Adipocyte (in vitro differentiated cells): ENCODE results near the gene RNF103.

Experiments used
- DNase-seq: peaks from one replicate; pipeline ENCODE4 v3.0.0-alpha.2; 2015; ENCODE audit warnings: low read depth
- H3K27me3 ChIP-seq: replicated peaks from 2 replicates; pipeline ENCODE4 v1.7.0; 2013; ENCODE audit warnings: mild to moderate bottlenecking, low read length, moderate library complexity; ENCODE audit not compliant: control insufficient read depth, insufficient read depth
- H3K36me3 ChIP-seq: 2 replicates; pipeline ENCODE4 v1.7.0; 2013; ENCODE audit warnings: low read length, mild to moderate bottlenecking, moderate library complexity; ENCODE audit not compliant: control insufficient read depth, insufficient read depth, severe bottlenecking
- H3K4me1 ChIP-seq: 2 replicates; pipeline ENCODE4 v1.7.0; 2013; ENCODE audit warnings: mild to moderate bottlenecking, low read length, moderate library complexity; ENCODE audit not compliant: control insufficient read depth, insufficient read depth
- H3K4me3 ChIP-seq: 2 replicates; pipeline ENCODE4 v1.7.0; 2013; ENCODE audit warnings: mild to moderate bottlenecking, low read length, moderate library complexity
- H3K9ac ChIP-seq: 2 replicates; pipeline ENCODE4 v1.7.0; 2013; ENCODE audit warnings: mild to moderate bottlenecking, low read length, moderate library complexity
- H3K9me3 ChIP-seq: 2 replicates; pipeline ENCODE4 v1.7.0; 2013; ENCODE audit warnings: mild to moderate bottlenecking, low read length, moderate library complexity; ENCODE audit not compliant: control insufficient read depth

The RNF103 gene

DNA sequence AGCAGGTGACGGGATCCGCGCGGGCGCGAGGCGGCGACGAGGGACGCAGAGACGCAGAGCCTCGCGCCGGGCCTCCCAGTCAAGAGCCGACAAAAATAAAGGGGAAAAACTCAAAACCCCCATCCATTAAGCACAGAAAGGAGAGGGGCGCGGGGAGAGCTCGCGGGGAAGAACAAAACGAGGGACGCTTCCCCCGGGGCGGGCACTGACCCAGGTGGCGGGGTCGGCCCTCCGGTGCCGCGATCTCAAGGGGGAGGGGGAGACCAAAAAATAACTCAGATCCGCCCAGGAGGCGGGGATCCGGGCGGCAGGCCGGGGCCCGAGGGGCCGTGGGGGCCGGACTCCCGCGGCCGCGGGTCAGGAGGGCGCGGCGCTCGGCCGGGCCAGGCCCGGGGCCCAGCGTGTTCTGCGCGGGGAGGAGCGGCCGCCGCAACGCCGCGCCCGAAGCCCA is 597 bp downstream of the RNF103 start:
- H3K36me3 ChIP-seq: peaks cover 20% of the 10 kb centered on the region
- peak overlapping the region; percentile 96 for H3K4me3 ChIP-seq
- H3K4me1 ChIP-seq: peaks cover 19% of the 10 kb centered on the region
- H3K9me3 ChIP-seq: no peaks in the 10 kb centered on the region
- DNase-seq: peak; percentile 76
- no peaks in the 10 kb centered on the region for H3K27me3 ChIP-seq
- peak overlapping the region; percentile 95 for H3K9ac ChIP-seq

DNA sequence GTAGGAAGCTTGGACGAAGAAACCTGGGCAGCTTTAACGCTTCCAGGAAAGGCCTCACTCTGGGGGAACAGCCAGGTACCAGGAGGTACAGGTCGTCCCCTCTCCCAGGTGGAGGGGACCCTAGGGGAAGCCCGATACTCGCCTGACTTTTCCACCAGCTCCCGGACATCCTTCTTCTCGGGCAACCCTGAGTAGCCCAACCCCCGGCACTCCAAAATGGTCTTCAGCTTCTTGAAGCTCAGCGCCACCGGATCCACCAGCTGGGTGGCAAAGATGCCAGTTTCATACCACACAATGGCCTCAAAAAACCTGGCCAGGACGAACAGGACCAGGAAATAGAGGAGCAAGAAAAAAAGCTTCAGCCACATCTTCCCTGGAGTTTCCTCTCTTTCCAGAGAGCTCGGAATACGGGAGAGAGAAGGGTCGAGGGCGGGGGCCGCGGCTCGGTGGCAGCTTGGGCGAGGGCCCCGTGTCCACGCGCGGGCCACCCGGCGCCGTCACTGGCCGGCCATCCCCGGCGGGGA is 1.1 kb downstream of the RNF103 start:
- Histone ChIP-seq H3K9ac (peak overlapping the region; percentile 95), H3K36me3 (peaks cover 25% of the 10 kb centered on the region), H3K27me3 (no peaks in the 10 kb centered on the region), H3K4me3 (peak overlapping the region; percentile 96), H3K4me1 (peaks cover 19% of the 10 kb centered on the region), H3K9me3 (no peaks in the 10 kb centered on the region)
- DNase-seq: peak; percentile 61

DNA sequence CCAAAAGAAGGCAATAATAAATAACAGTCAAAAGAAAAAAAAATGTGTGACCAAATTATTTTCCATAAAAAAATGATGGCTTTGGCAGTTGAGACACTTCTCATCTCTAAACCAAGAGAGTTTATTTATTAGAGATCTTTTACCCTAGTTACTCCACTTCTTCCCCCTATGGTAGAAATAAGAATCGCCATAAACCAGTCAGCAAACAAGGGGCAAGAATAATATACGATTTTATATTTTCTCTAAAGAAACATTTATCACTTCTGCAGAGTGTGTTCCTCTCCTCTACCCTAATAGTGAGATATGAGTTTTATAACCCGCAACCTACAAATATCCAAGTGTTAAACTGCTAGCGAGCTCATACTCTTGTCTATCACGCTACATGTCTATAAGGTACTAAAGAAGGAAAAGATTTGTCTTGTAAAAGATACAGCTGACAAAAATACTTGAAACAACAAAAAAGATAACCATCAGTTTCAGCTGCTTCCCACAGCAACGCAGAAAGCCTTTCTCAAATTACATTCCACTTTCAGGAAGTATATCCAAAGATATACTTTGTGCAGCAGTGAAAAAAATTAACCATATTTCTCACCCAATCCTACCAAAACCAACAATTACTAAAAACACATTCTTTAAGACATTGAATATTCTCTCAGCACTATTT is 2.3 kb downstream of the RNF103 start:
- H3K36me3 ChIP-seq: peaks cover 35% of the 10 kb centered on the region
- peak; percentile 70 for DNase-seq
- H3K9me3 ChIP-seq: no peaks in the 10 kb centered on the region
- H3K27me3 ChIP-seq: no peaks in the 10 kb centered on the region
- H3K9ac ChIP-seq: peak overlapping the region; percentile 95
- peak overlapping the region; percentile 96 for H3K4me3 ChIP-seq
- H3K4me1 ChIP-seq: peaks cover 19% of the 10 kb centered on the region

DNA sequence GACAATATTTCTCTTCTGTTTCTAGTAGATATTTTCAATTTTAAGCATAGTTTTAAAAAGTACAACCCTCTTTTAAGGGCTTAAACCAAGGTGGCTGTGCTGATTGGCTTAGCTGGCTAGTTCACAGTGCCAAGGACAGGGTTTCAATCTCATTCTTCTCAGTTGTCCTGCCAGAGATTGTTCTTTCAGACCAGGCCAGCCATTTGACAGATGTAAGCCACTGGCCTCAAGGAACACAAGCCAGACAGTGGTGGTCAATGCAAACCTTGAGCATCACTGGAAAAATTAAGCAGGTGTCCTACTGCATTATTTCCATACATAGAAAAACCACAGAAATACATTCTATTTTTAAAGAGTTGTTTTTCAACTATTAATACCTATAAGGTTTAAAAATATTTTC is 5.9 kb downstream of the RNF103 start:
- no peaks in the 10 kb centered on the region for H3K27me3 ChIP-seq

DNA sequence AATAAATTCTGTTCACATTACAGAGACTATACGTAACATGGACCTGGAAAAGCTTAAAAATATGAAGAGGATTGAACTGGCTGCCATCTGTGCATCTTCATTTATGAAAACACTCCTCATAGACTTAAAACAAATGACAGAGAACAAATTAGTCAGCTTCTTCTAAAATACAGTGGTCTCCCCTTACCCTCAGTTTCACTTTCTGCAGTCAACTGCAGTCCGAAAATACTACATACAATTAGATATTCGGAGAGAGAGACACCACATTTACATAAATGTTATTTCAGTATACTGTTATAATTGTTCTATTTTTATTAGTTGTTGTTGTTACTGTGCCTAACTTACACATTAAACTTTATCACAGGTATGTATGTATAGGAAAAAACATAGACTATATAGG is 6.5 kb downstream of the RNF103 start:
- DNase-seq: no peak
- Histone ChIP-seq H3K4me3 (no peak overlapping the region), H3K9ac (no peak overlapping the region), H3K27me3 (no peaks in the 10 kb centered on the region), H3K9me3 (no peaks in the 10 kb centered on the region), H3K4me1 (peaks cover 15% of the 10 kb centered on the region), H3K36me3 (peaks cover 61% of the 10 kb centered on the region)

More for the DNA sequence above, 5.9 kb downstream of the RNF103 start:
- Histone ChIP-seq H3K9me3 (no peaks in the 10 kb centered on the region), H3K4me3 (no peak overlapping the region), H3K36me3 (peaks cover 61% of the 10 kb centered on the region), H3K9ac (no peak overlapping the region), H3K4me1 (peaks cover 15% of the 10 kb centered on the region)
- no peak for DNase-seq

DNA sequence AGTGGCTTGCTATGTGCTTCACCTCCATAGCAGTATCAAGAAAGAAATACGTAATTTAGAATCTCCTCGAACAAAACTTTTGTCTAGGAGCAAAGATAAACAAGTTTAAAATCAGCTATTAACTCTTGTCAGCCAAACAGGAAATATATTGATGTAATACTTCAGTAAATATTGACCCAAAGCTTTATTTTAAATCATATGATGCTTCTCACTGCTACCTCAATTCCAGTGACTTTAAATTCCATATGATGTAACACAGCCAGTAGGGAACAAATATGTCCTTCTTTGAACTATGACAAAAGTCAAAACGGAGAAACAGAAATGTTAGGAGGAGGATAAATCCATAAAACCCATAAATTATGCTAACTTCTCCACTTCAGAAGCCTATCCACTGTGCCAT is 7.2 kb downstream of the RNF103 start:
- peaks cover 15% of the 10 kb centered on the region for H3K4me1 ChIP-seq
- H3K27me3 ChIP-seq: no peaks in the 10 kb centered on the region
- peaks cover 67% of the 10 kb centered on the region for H3K36me3 ChIP-seq
- H3K4me3 ChIP-seq: no peak overlapping the region
- H3K9ac ChIP-seq: no peak overlapping the region
- DNase-seq: no peak
- H3K9me3 ChIP-seq: no peaks in the 10 kb centered on the region

DNA sequence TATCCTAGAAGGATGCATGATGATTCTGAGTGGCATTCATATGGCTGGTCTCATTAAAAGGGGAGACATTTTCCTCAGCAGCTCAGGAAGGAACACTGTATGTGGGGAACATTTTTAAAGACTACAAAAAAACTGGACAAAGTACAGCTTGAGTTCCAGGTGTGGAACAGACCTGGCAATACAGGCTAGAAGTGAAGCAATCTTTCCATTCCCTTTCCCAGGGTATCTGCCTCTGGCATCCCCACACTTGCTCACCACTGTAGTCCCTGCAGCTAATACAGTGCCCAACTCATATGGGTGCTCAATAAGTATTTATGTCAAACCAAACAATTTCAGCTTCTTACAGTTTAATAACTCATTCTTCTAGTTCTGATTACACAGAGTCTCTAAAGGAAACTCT is 8.1 kb downstream of the RNF103 start:
- Histone ChIP-seq H3K9me3 (no peaks in the 10 kb centered on the region), H3K36me3 (peaks cover 76% of the 10 kb centered on the region), H3K27me3 (no peaks in the 10 kb centered on the region), H3K9ac (no peak overlapping the region), H3K4me3 (no peak overlapping the region), H3K4me1 (peaks cover 7% of the 10 kb centered on the region)
- no peak for DNase-seq

DNA sequence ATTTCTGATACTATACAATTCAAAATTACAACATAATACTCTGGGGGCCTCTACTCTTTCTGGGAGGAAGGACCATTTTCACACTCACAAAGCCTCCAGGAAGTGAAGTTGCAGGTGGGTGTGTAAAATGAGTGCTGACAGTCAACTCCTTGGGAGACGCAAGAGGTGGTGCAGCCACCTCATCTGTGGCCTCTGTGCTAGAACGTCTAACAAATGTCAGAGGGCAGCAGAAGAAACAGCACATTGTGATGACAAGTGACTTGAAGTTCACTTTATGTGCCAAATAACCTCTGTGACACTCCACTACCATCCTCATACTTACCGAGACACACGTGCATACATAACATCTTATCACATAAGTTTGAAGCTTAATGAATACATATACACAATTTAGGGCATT is 10.2 kb downstream of the RNF103 start:
- no peak overlapping the region for H3K9ac ChIP-seq
- no peak overlapping the region for H3K4me3 ChIP-seq
- peaks cover 69% of the 10 kb centered on the region for H3K36me3 ChIP-seq
- H3K4me1 ChIP-seq: peaks cover 7% of the 10 kb centered on the region
- DNase-seq: no peak
- H3K9me3 ChIP-seq: no peaks in the 10 kb centered on the region
- H3K27me3 ChIP-seq: no peaks in the 10 kb centered on the region

DNA sequence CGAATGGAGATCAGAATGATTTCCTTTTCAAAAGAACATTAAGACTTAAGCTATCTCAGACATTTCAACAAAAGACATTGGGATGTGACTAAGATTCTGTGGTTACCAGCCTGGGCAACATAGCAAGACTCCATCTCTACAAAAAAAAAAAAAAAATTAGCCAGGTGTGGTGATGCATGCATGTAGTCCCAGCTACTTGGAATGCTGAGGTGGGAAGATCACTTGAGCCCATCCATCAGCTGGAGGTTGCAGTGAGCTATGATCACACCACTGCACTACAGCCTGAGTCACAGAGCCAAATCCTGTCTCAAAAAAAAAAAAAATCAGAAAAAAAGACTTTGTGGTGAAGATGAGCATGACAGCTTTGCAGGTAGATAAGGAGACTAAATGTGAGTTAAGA is 12.8 kb downstream of the RNF103 start:
- Histone ChIP-seq H3K4me3 (no peak overlapping the region), H3K36me3 (peaks cover 65% of the 10 kb centered on the region), H3K9ac (no peak overlapping the region), H3K4me1 (peaks cover 7% of the 10 kb centered on the region), H3K27me3 (no peaks in the 10 kb centered on the region), H3K9me3 (no peaks in the 10 kb centered on the region)
- DNase-seq: no peak

DNA sequence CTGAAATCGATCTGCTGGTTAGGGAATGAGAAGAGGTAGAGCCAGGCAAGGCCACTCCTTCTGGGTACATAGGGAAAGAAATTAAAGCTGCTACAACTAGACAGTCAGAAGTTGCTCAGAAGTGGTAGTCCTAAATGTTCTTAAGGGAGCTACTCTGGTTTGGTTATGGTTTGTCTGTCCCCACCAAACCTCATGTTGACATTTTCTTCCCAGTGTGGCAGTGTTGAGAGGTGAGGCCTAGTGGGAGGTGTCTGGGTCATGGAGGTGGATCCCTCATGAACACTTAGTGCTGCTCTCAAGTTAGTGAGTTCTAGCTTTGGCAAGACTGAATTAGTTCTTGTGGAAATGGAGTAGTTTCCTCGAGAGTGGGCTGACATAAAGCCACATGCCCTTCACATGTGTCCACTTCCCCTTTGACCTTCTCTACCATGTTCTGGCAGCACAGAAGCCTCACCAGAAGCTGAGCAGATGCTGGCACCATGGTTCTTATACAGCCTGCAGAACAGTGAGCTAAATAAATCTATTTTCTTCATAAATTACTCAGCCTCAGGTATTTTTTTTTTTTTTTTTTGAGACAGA is 14.7 kb downstream of the RNF103 start:
- peaks cover 7% of the 10 kb centered on the region for H3K4me1 ChIP-seq
- no peaks in the 10 kb centered on the region for H3K27me3 ChIP-seq
- H3K4me3 ChIP-seq: no peak overlapping the region
- H3K9me3 ChIP-seq: no peaks in the 10 kb centered on the region
- DNase-seq: no peak
- peaks cover 71% of the 10 kb centered on the region for H3K36me3 ChIP-seq
- H3K9ac ChIP-seq: no peak overlapping the region

DNA sequence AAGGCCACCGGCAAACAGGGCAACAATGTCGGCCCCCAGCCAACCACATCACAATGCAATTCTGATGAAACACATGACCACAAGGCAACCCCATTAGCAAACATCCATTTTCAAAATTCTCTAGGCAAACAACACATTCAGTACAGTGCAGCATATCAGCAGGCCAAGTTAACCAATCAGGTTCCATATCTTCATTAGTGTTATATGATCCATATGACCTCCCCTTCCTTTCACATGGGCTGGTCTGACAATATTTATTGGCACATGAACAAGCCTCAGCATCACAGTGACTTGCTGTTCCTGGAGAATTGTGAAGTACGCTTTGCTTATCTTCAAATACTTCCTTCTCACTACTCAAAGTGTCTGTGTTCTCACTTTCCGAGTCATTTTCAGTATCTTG is 19.8 kb downstream of the RNF103 start:
- H3K9me3 ChIP-seq: no peaks in the 10 kb centered on the region
- H3K9ac ChIP-seq: no peak overlapping the region
- no peak for DNase-seq
- H3K4me1 ChIP-seq: no peaks in the 10 kb centered on the region
- peaks cover 49% of the 10 kb centered on the region for H3K36me3 ChIP-seq
- H3K27me3 ChIP-seq: no peaks in the 10 kb centered on the region
- H3K4me3 ChIP-seq: no peak overlapping the region
